MM.1S (cell line): Measurements from ENCODE around the gene CD248.
A peak's percentile ranks its signal among the peaks of the same experiment; 100 is the strongest.
"Not testable (repeated sequence)": the region's sequence is repeated elsewhere in the genome, so short reads cannot be mapped to it uniquely, and the experiment has no call there.

Source experiments
- DNase-seq: peaks from one replicate; pipeline ENCODE4 v3.0.0-alpha.2; 2015
- H2AFZ ChIP-seq: fragments of 300-600 bp; sonication (generic); 2 replicates; pipeline ENCODE4 v1.6.0; 2016; ENCODE audit warnings: antibody characterized with exemption, low read length
- H3F3A ChIP-seq: fragments of 300-600 bp; sonication (generic); 2 replicates; pipeline ENCODE4 v1.6.1; 2016; ENCODE audit warnings: mild to moderate bottlenecking, antibody characterized with exemption, low read length, moderate library complexity, mixed read lengths; ENCODE audit not compliant: insufficient read depth
- H3K27ac ChIP-seq: fragments of 300-600 bp; sonication (generic); 2 replicates; pipeline ENCODE4 v1.5.1; 2016; ENCODE audit warnings: mild to moderate bottlenecking, low read length
- H3K27me3 ChIP-seq: fragments of 300-600 bp; sonication (generic); replicated peaks from 2 replicates; pipeline ENCODE4 v1.6.0; 2016; ENCODE audit warnings: low read length; ENCODE audit not compliant: insufficient read depth
- H3K36me3 ChIP-seq: fragments of 300-600 bp; sonication (generic); replicated peaks from 2 replicates; pipeline ENCODE4 v1.6.1; 2016; ENCODE audit warnings: mild to moderate bottlenecking, low read length, mixed read lengths; ENCODE audit not compliant: insufficient read depth
- H3K4me1 ChIP-seq: fragments of 300-600 bp; sonication (generic); 2 replicates; pipeline ENCODE4 v1.6.1; 2016; ENCODE audit warnings: low read length, mixed read lengths
- H3K4me2 ChIP-seq: fragments of 300-600 bp; sonication (generic); 2 replicates; pipeline ENCODE4 v1.6.0; 2016; ENCODE audit warnings: low read depth, low read length
- H3K4me3 ChIP-seq: fragments of 300-600 bp; sonication (generic); 2 replicates; pipeline ENCODE4 v1.5.1; 2016; ENCODE audit warnings: low read length, mixed read lengths
- H3K79me2 ChIP-seq: fragments of 300-600 bp; sonication (generic); 2 replicates; pipeline ENCODE4 v1.6.1; 2016; ENCODE audit warnings: mixed run types, low read length, mixed read lengths
- H3K9ac ChIP-seq: fragments of 300-600 bp; sonication (generic); 2 replicates; pipeline ENCODE4 v1.6.1; 2016; ENCODE audit warnings: low read length, mixed read lengths
- H3K9me2 ChIP-seq: fragments of 300-600 bp; sonication (generic); replicated peaks from 2 replicates; pipeline ENCODE4 v1.6.1; 2016; ENCODE audit warnings: mild to moderate bottlenecking, low read length, mixed read lengths; ENCODE audit not compliant: insufficient read depth
- H3K9me3 ChIP-seq: fragments of 300-600 bp; sonication (generic); replicated peaks from 2 replicates; pipeline ENCODE4 v1.6.1; 2016; ENCODE audit warnings: mild to moderate bottlenecking, low read length, mixed read lengths; ENCODE audit not compliant: insufficient read depth
- H4K20me1 ChIP-seq: fragments of 300-600 bp; sonication (generic); 2 replicates; pipeline ENCODE4 v1.6.1; 2016; ENCODE audit warnings: mild to moderate bottlenecking, low read length, moderate library complexity, mixed read lengths; ENCODE audit not compliant: insufficient read depth
- CTCF ChIP-seq: fragments of 300-600 bp; sonication (generic); IDR thresholded peaks from 2 replicates; pipeline ENCODE4 v1.5.1; 2016; ENCODE audit warnings: antibody characterized with exemption, low read length, mixed read lengths
- EZH2 ChIP-seq: fragments of 300-600 bp; sonication (generic); optimal IDR thresholded peaks from 2 replicates; pipeline ENCODE3; 2017; ENCODE audit warnings: low read depth, mild to moderate bottlenecking, antibody characterized with exemption, low read length, mixed read lengths
- EZH2phosphoT487 ChIP-seq: fragments of 300-600 bp; sonication (generic); IDR thresholded peaks from 2 replicates; pipeline ENCODE4 v1.6.1; 2018; ENCODE audit warnings: antibody characterized with exemption, low read length

The CD248 gene

GRCh38 chr11:66277471-66278362 is 39.1 kb downstream of the CD248 start, which contains the start of gene CNIH2:
TSS of gene CNIH2 (plus strand) at chr11:66278175. CDS start at chr11:66278457, 282 bp downstream.
- peak within 1 kb of the TSS; percentile 73; the same call in 1 of the 2 replicates for H3K4me2 ChIP-seq
- H3K4me3 ChIP-seq, result peak within 1 kb of the TSS; percentile 37; the same call in 1 of the 2 replicates
- no peaks in the 10 kb centered on the region for H3K9me2 ChIP-seq
- no peak within 1 kb of the TSS for H3K27ac ChIP-seq
- H3K4me1 ChIP-seq, result peaks cover 5% of the 10 kb centered on the region
- H3F3A ChIP-seq, result 0 out of 2 replicates have a peak, but pooled peaks cover 2% of the 10 kb centered on the region
- H3K79me2 ChIP-seq, result no peaks in the 10 kb centered on the region
- H2AFZ ChIP-seq, result no peak within 1 kb of the TSS
- H3K27me3 ChIP-seq, result no peaks in the 10 kb centered on the region; the same call in 1 of the 2 replicates
- H4K20me1 ChIP-seq, result no peaks in the 10 kb centered on the region
- no peak for TF ChIP-seq EZH2
- no peak for TF ChIP-seq EZH2phosphoT487
- no peak for TF ChIP-seq CTCF
- H3K9me3 ChIP-seq, result no peaks in the 10 kb centered on the region
- DNase-seq, result peak; percentile 38
- H3K36me3 ChIP-seq, result no peaks in the 10 kb centered on the region
- H3K9ac ChIP-seq, result no peak within 1 kb of the TSS; the same call in 1 of the 2 replicates

GRCh38 chr11:66277064-66277463 is 39.8 kb downstream of the CD248 start:
- H3K4me3 ChIP-seq, DNase-seq, H2AFZ ChIP-seq, H3K9ac ChIP-seq, H3F3A ChIP-seq, H3K4me2 ChIP-seq, H3K27ac ChIP-seq, H3K36me3 ChIP-seq, H3K9me2 ChIP-seq, H4K20me1 ChIP-seq, H3K9me3 ChIP-seq, H3K27me3 ChIP-seq, H3K4me1 ChIP-seq, H3K79me2 ChIP-seq: not testable (repeated sequence)

GRCh38 chr11:66276619-66277018 is 40.2 kb downstream of the CD248 start:
- not testable (repeated sequence) for H2AFZ ChIP-seq, H3K9ac ChIP-seq, DNase-seq, H3K27ac ChIP-seq, H3K4me2 ChIP-seq, H3K9me2 ChIP-seq, H3F3A ChIP-seq, H3K27me3 ChIP-seq, H3K79me2 ChIP-seq, H3K36me3 ChIP-seq, H3K4me3 ChIP-seq, H3K9me3 ChIP-seq, H4K20me1 ChIP-seq, H3K4me1 ChIP-seq

- Histone ChIP-seq H3K27me3 (no peaks in the 10 kb centered on the region; the same call in 1 of the 2 replicates), H3K9me2 (no peaks in the 10 kb centered on the region), H3K27ac (no peak overlapping the region), H4K20me1 (no peaks in the 10 kb centered on the region), H3K9ac (no peak overlapping the region), H3K4me1 (no peaks in the 10 kb centered on the region), H3K4me2 (no peak overlapping the region), H3K36me3 (0 out of 2 replicates have a peak, but pooled peaks cover 3% of the 10 kb centered on the region), H3K79me2 (peaks cover 8% of the 10 kb centered on the region; the same call in 1 of the 2 replicates), H3K4me3 (no peak overlapping the region), H3F3A (0 out of 2 replicates have a peak, but pooled peaks cover 2% of the 10 kb centered on the region), H3K9me3 (no peaks in the 10 kb centered on the region), H2AFZ (no peak overlapping the region)
- DNase-seq, result no peak
- TF ChIP-seq CTCF (no peak), EZH2phosphoT487 (no peak), EZH2 (no peak)
These were observed 40.7 kb downstream of the CD248 start for GRCh38 chr11:66275984-66276612.
